A549 (cell line): ENCODE results near the gene AGPAT2. TPM values are rescaled to one million over a fixed set of nuclear protein-coding genes. Genes with fewer than 3 reads are reported as not detected.
A peak's percentile ranks its signal among the peaks of the same experiment; 100 is the strongest.

Source experiments
- ATAC-seq, 2 experiments: fragments of 200-7000 bp in 1 of 2; fragments of >200 bp in 1 of 2; cut with Nextera tagmentation in 1 of 2; cut with Tn5 transposase in 1 of 2; 3 replicates each; pipeline versions ENCODE4 v1.8.0 to v1.9.1; 2018 to 2020; ENCODE audit warnings: mild to moderate bottlenecking in 1 of 2, moderate library complexity in 1 of 2
- CTCF ChIA-PET: fragments of 300-600 bp; sonication (Branson Sonifier 250); formaldehyde crosslinking; extraction: SDS; loops from one replicate; lab custom pipeline; 2021; ENCODE audit warnings: antibody characterized with exemption, inconsistent platforms; lab: Yijun Ruan, JAX
- POLR2A ChIA-PET: fragments of 350-600 bp; formaldehyde crosslinking; extraction: SDS; loops from one replicate; lab custom pipeline; 2021; ENCODE audit warnings: antibody characterized with exemption, inconsistent platforms; lab: Yijun Ruan, JAX
- DNase-seq, 2 experiments: peaks; one replicate each; pipeline versions ENCODE4 v3.0.0 to v3.0.0-alpha.2; 2011 to 2016; ENCODE audit warnings: low read depth in 1 of 2, low spot score in 1 of 2
- FAIRE-seq: peaks from 2 replicates; lab custom pipeline; 2011; peaks lifted over from hg19 to GRCh38; lab: Jason Lieb, UNC
- H3K27ac ChIP-seq, 2 experiments: fragments of >200 bp; sonication (Bioruptor Twin); formaldehyde crosslinking; 3 replicates each; pipeline ENCODE4 v1.5.1; 2016 to 2017
- H3K4me1 ChIP-seq: fragments of >200 bp; sonication (Bioruptor Twin); formaldehyde crosslinking; 3 replicates; pipeline ENCODE4 v1.6.1; 2016
- H3K4me2 ChIP-seq: fragments of >200 bp; sonication (Bioruptor Twin); formaldehyde crosslinking; 3 replicates; pipeline ENCODE4 v1.6.1; 2016
- H3K4me3 ChIP-seq: fragments of >200 bp; sonication (Bioruptor Twin); formaldehyde crosslinking; 3 replicates; pipeline ENCODE4 v1.5.1; 2016
- H3K9me3 ChIP-seq: fragments of >200 bp; sonication (Bioruptor Twin); formaldehyde crosslinking; 3 replicates; pipeline ENCODE4 v1.6.1; 2016
- CBX2 ChIP-seq: fragments of 200-600 bp; sonication (generic); IDR thresholded peaks from 2 replicates; pipeline ENCODE4 v1.6.1; 2016; ENCODE audit warnings: low read depth, mild to moderate bottlenecking, borderline replicate concordance
- EP300 ChIP-seq, 2 experiments: fragments of >200 bp; sonication (Bioruptor Twin); formaldehyde crosslinking; IDR thresholded peaks; 2 replicates in 1 of 2; 3 replicates in 1 of 2; pipeline ENCODE4 v1.6.1; 2016 to 2017
- ESRRA ChIP-seq: fragments of 150-350 bp; IDR thresholded peaks from 2 replicates; pipeline ENCODE4 v1.6.1; 2014; ENCODE audit warnings: mild to moderate bottlenecking, low read length, borderline replicate concordance
- GATA3 ChIP-seq: IDR thresholded peaks from 2 replicates; pipeline ENCODE4 v1.6.1; 2012; ENCODE audit warnings: borderline replicate concordance
- HDAC2 ChIP-seq: fragments of 200-600 bp; sonication (generic); IDR thresholded peaks from 2 replicates; pipeline ENCODE4 v1.6.1; 2016
- HEYL ChIP-seq: fragments of 250-450 bp; sonication (Bioruptor Pico); IDR thresholded peaks from 2 replicates; pipeline ENCODE4 v1.8.0; 2021; ENCODE audit warnings: mild to moderate bottlenecking, moderate library complexity
- HOXB5 ChIP-seq: fragments of 250-450 bp; sonication (Bioruptor Pico); IDR thresholded peaks from 2 replicates; pipeline ENCODE4 v1.5.0; 2020; ENCODE audit warnings: mild to moderate bottlenecking, moderate library complexity
- JUNB ChIP-seq: fragments of >200 bp; sonication (Bioruptor Twin); formaldehyde crosslinking; IDR thresholded peaks from 2 replicates; pipeline ENCODE4 v1.6.1; 2016
- NPAS2 ChIP-seq: fragments of 250-450 bp; sonication (Bioruptor Pico); IDR thresholded peaks from 2 replicates; pipeline ENCODE4 v1.8.0; 2022; ENCODE audit warnings: mild to moderate bottlenecking, moderate library complexity, borderline replicate concordance
- NR3C1 ChIP-seq: fragments of >200 bp; sonication (Bioruptor Twin); formaldehyde crosslinking; IDR thresholded peaks from 3 replicates; pipeline ENCODE4 v1.6.1; 2017
- RARB ChIP-seq: fragments of 250-450 bp; sonication (Bioruptor Pico); IDR thresholded peaks from 2 replicates; pipeline ENCODE4 v1.8.0; 2021; ENCODE audit warnings: mild to moderate bottlenecking, moderate library complexity
- RCOR1 ChIP-seq: fragments of 150-350 bp; IDR thresholded peaks from 2 replicates; pipeline ENCODE4 v1.6.1; 2014; ENCODE audit warnings: antibody characterized with exemption, low read length, low read depth
- RFX5 ChIP-seq: fragments of 450-650 bp; IDR thresholded peaks from 2 replicates; pipeline ENCODE4 v1.7.1; 2014; ENCODE audit warnings: antibody characterized with exemption, mild to moderate bottlenecking, moderate library complexity
- TFCP2L1 ChIP-seq: fragments of 250-450 bp; sonication (Bioruptor Pico); IDR thresholded peaks from 2 replicates; pipeline ENCODE4 v1.5.0; 2021; ENCODE audit warnings: mild to moderate bottlenecking
- ZFP36 ChIP-seq: fragments of 450-650 bp; IDR thresholded peaks from 2 replicates; pipeline ENCODE4 v1.6.1; 2014; ENCODE audit warnings: borderline replicate concordance; ENCODE audit not compliant: partially characterized antibody
- WGBS: methylation state at CpG from one replicate; pipeline ENCODE4 v1.1.6; 2017; ENCODE audit errors: missing lambda C conversion rate; 5-methylcytosine and 5-hydroxymethylcytosine counted together
- polyA plus RNA-seq, 4 experiments: library from polyadenylated mRNA; depleted of rRNA in 3 of 4; stranded (reverse); fragments of >200 nt; fragmentation: RNase III in 1 of 4; extraction: RNeasy Plus Mini Kit Qiagen cat#74134 plus additional on column Dnase treatment in 1 of 4; gene quantifications; 2 replicates in 3 of 4; 3 replicates in 1 of 4; pipeline ENCODE4 v1.2.3, GENCODE V29; 2011 to 2017
- TF ChIP-seq, protein P1 (sequence below): fragments of 250-450 bp; sonication (Bioruptor Pico); IDR thresholded peaks from 2 replicates; pipeline ENCODE4 v1.5.0; 2021; ENCODE audit warnings: mild to moderate bottlenecking, moderate library complexity, borderline replicate concordance
- TF ChIP-seq, protein P2 (sequence below): IDR thresholded peaks from 2 replicates; pipeline ENCODE4 v1.6.1; 2012
- TF ChIP-seq, protein P3 (sequence below): fragments of >200 bp; sonication (Bioruptor Twin); formaldehyde crosslinking; IDR thresholded peaks from 2 replicates; pipeline ENCODE4 v1.6.1; 2016
- TF ChIP-seq, protein P4 (sequence below): fragments of 200-600 bp; sonication (generic); IDR thresholded peaks from 2 replicates; pipeline ENCODE4 v1.6.1; 2016; ENCODE audit warnings: antibody characterized with exemption, mild to moderate bottlenecking, moderate library complexity

Gene AGPAT2
- polyA plus RNA-seq, 2 of the 4 experiments (the other 2 are of a cell fraction): 32.3 to 49.5 TPM

DNA sequence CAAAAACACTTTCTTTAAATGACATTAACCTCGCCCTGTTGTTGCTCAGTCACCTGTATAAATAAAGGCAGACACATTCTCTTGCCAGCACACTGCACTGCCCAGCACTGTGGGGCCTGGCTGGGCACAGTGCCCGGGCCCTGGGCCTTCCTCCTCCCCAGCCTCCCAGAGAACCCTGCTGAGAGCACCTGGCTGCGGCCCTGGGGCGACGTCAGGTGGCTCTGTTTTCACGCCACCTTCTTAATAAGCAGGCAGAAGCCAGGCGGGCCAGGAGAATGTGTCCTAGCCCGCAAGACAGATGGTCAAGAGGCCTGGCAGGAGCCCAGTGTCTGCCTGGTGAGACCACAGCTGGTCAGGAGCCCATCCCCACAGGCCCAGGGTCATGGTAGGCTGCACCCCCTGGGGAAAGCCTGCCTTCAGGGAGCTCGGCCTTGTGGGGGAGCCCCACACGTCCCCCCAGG, 8.2 kb upstream of the AGPAT2 start:
- Histone ChIP-seq H3K4me2 (peak overlapping the region; percentile 86), H3K27ac (peak overlapping the region; percentile 73 to 87)
- TF ChIP-seq, protein P1, sequence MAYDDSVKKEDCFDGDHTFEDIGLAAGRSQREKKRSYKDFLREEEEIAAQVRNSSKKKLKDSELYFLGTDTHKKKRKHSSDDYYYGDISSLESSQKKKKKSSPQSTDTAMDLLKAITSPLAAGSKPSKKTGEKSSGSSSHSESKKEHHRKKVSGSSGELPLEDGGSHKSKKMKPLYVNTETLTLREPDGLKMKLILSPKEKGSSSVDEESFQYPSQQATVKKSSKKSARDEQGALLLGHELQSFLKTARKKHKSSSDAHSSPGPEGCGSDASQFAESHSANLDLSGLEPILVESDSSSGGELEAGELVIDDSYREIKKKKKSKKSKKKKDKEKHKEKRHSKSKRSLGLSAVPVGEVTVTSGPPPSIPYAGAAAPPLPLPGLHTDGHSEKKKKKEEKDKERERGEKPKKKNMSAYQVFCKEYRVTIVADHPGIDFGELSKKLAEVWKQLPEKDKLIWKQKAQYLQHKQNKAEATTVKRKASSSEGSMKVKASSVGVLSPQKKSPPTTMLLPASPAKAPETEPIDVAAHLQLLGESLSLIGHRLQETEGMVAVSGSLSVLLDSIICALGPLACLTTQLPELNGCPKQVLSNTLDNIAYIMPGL: no peak
- TF ChIP-seq, protein P2, sequence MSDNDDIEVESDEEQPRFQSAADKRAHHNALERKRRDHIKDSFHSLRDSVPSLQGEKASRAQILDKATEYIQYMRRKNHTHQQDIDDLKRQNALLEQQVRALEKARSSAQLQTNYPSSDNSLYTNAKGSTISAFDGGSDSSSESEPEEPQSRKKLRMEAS: peak; percentile 47; the same call in 1 of the 2 replicates
- peak; percentile 18; the same call in 1 of the 2 replicates for TF ChIP-seq GATA3
- TF ChIP-seq, all 56 proteins: peak for 2
- ChIA-PET POLR2A (no interaction called here), CTCF (interaction anchor here (0.9 to 8.5 kb wide), 18 partner anchors 10 to 211 kb away, joined by 3 to 113 read pairs (median 6); no protein-coding TSS in a partner anchor)
- 11% methylated on average over 10 of the region's 10 CpGs for WGBS
- H3K4me1 ChIP-seq: peaks cover 78% of the 10 kb centered on the region
- DNase-seq: peak in 1 of 2 experiments; percentile 52
- no peak for FAIRE-seq
- H3K9me3 ChIP-seq: no peaks in the 10 kb centered on the region
- H3K4me3 ChIP-seq: no peak overlapping the region
- peak in 1 of 2 experiments; percentile 18; a peak in 3 of 6 replicates for ATAC-seq

DNA sequence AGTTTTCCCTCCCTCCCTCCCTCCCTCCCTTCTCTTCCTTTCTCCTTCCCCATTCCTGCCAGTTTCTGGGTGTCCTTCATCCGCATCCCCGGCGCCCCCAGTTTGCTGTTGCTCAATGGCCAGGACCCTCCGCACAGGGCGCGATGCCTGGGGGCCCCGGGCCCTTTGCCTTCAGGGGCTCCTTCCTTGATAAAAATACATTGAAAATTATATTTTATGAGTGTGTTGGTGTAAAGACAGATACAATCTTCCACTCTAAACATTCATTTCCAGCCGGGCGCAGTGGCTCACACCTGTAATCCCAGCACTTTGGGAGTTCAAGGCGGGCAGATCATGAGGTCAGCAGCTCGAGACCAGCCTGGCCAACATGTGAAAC, 7.6 kb upstream of the AGPAT2 start:
- Histone ChIP-seq H3K4me1 (peaks cover 78% of the 10 kb centered on the region), H3K9me3 (no peaks in the 10 kb centered on the region), H3K4me3 (no peak overlapping the region; the same call in 2 of the 3 replicates)
- CTCF ChIA-PET: interaction anchor here (0.7 to 8.5 kb wide), 21 partner anchors 8 to 210 kb away, joined by 3 to 113 read pairs (median 9); no protein-coding TSS in a partner anchor
- TF ChIP-seq JUNB (no peak), HEYL (CRISPR knock-in tag) (no peak), RARB (CRISPR knock-in tag) (no peak), TFCP2L1 (CRISPR knock-in tag) (no peak), NR3C1 (no peak), RCOR1 (no peak), HDAC2 (no peak), HOXB5 (CRISPR knock-in tag) (no peak), EP300 (IDR thresholded peaks at IDR 0.05) (no peak), ESRRA (no peak), CBX2 (no peak), RFX5 (no peak), NPAS2 (CRISPR knock-in tag) (no peak), ZFP36 (no peak)
- TF ChIP-seq, protein P3, sequence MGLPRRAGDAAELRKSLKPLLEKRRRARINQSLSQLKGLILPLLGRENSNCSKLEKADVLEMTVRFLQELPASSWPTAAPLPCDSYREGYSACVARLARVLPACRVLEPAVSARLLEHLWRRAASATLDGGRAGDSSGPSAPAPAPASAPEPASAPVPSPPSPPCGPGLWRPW: no peak
- TF ChIP-seq, protein P1: no peak
- TF ChIP-seq, protein P4, sequence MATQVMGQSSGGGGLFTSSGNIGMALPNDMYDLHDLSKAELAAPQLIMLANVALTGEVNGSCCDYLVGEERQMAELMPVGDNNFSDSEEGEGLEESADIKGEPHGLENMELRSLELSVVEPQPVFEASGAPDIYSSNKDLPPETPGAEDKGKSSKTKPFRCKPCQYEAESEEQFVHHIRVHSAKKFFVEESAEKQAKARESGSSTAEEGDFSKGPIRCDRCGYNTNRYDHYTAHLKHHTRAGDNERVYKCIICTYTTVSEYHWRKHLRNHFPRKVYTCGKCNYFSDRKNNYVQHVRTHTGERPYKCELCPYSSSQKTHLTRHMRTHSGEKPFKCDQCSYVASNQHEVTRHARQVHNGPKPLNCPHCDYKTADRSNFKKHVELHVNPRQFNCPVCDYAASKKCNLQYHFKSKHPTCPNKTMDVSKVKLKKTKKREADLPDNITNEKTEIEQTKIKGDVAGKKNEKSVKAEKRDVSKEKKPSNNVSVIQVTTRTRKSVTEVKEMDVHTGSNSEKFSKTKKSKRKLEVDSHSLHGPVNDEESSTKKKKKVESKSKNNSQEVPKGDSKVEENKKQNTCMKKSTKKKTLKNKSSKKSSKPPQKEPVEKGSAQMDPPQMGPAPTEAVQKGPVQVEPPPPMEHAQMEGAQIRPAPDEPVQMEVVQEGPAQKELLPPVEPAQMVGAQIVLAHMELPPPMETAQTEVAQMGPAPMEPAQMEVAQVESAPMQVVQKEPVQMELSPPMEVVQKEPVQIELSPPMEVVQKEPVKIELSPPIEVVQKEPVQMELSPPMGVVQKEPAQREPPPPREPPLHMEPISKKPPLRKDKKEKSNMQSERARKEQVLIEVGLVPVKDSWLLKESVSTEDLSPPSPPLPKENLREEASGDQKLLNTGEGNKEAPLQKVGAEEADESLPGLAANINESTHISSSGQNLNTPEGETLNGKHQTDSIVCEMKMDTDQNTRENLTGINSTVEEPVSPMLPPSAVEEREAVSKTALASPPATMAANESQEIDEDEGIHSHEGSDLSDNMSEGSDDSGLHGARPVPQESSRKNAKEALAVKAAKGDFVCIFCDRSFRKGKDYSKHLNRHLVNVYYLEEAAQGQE: no peak
- TF ChIP-seq, protein P2: no peak
- TF ChIP-seq, all 56 proteins: peak for 0
- Histone ChIP-seq H3K4me2 (peak overlapping the region; percentile 86), H3K27ac (peak overlapping the region; percentile 73 to 87)
- POLR2A ChIA-PET: no interaction called here
- FAIRE-seq: no peak
- no peak for ATAC-seq
- WGBS: 71% methylated on average over 11 of the region's 11 CpGs
- DNase-seq: no peak
